OCI-LY7 (cell line): ENCODE data around the gene COL4A3. TPM values are rescaled to one million over a fixed set of nuclear protein-coding genes. Genes with fewer than 3 reads are reported as not detected.

Source experiments
- BruUV-seq: library from RNA; stranded (reverse); fragments of 400-500 nt; replicated peaks from 2 replicates; lab custom pipeline; 2021; lab: Mats Ljungman, UMichigan
- CTCF ChIA-PET: fragments of 300-600 bp; sonication (Branson Sonifier 250); formaldehyde crosslinking; loops from one replicate; lab custom pipeline; 2022; ENCODE audit warnings: antibody characterized with exemption; ENCODE audit not compliant: unreplicated experiment; lab: Charles Lee
- POLR2A ChIA-PET: fragments of 300-600 bp; sonication (Branson Sonifier 250); formaldehyde crosslinking; loops from one replicate; lab custom pipeline; 2022; ENCODE audit warnings: antibody characterized with exemption; lab: Charles Lee
- DNase-seq: peaks from one replicate; pipeline ENCODE4 v3.0.0-alpha.2; 2015; ENCODE audit warnings: low spot score
- H2AFZ ChIP-seq: fragments of 200-600 bp; sonication (generic), shearing (Covaris generic); 2 replicates; pipeline ENCODE4 v1.6.1; 2014; ENCODE audit warnings: mild to moderate bottlenecking, antibody characterized with exemption, low read length, moderate library complexity
- H3K27ac ChIP-seq: fragments of 200-600 bp; sonication (generic); 2 replicates; pipeline ENCODE4 v1.5.1; 2014; ENCODE audit warnings: mixed run types, low read depth, mild to moderate bottlenecking, moderate library complexity, low read length, inconsistent platforms; ENCODE audit not compliant: poor library complexity, severe bottlenecking
- H3K36me3 ChIP-seq: fragments of 200-600 bp; sonication (generic); 2 replicates; pipeline ENCODE4 v1.6.1; 2014; ENCODE audit warnings: mild to moderate bottlenecking, antibody characterized with exemption, low read length, moderate library complexity, mixed read lengths; ENCODE audit not compliant: insufficient read depth
- H3K4me1 ChIP-seq: fragments of 200-600 bp; sonication (generic); 2 replicates; pipeline ENCODE4 v1.5.1; 2014; ENCODE audit warnings: mild to moderate bottlenecking, low read length; ENCODE audit not compliant: insufficient read depth, poor library complexity, severe bottlenecking
- H3K4me2 ChIP-seq: fragments of 200-600 bp; sonication (generic); 2 replicates; pipeline ENCODE4 v1.6.1; 2014; ENCODE audit warnings: mild to moderate bottlenecking, low read length
- H3K4me3 ChIP-seq: fragments of 200-600 bp; sonication (generic); 2 replicates; pipeline ENCODE4 v1.5.1; 2014; ENCODE audit warnings: mild to moderate bottlenecking, low read depth, low read length; ENCODE audit not compliant: poor library complexity, severe bottlenecking
- H3K79me2 ChIP-seq: fragments of 200-600 bp; sonication (generic); 2 replicates; pipeline ENCODE4 v1.6.1; 2016; ENCODE audit warnings: low read depth, mild to moderate bottlenecking, low read length, moderate library complexity, mixed read lengths; ENCODE audit not compliant: insufficient read depth
- H3K9me2 ChIP-seq: fragments of 200-600 bp; sonication (generic); 2 replicates; pipeline ENCODE4 v1.6.1; 2016; ENCODE audit warnings: mild to moderate bottlenecking, low read length, mixed read lengths; ENCODE audit not compliant: insufficient read depth
- H3K9me3 ChIP-seq: fragments of 200-600 bp; sonication (generic); 2 replicates; pipeline ENCODE4 v1.6.1; 2014; ENCODE audit warnings: mild to moderate bottlenecking, mixed run types, low read length, mixed read lengths
- H4K20me1 ChIP-seq: fragments of 200-600 bp; sonication (generic); 2 replicates; pipeline ENCODE4 v1.6.1; 2014; ENCODE audit warnings: mild to moderate bottlenecking, antibody characterized with exemption, low read length, moderate library complexity, mixed read lengths; ENCODE audit not compliant: insufficient read depth
- CTCF ChIP-seq: fragments of 200-600 bp; sonication (generic); conservative IDR thresholded peaks from 2 replicates; pipeline ENCODE4 v1.5.1; 2014; ENCODE audit warnings: mild to moderate bottlenecking, antibody characterized with exemption, low read length, moderate library complexity, mixed read lengths
- EZH2phosphoT487 ChIP-seq: fragments of 200-600 bp; sonication (generic); IDR thresholded peaks from 2 replicates; pipeline ENCODE4 v1.6.1; 2018; ENCODE audit warnings: low read depth, borderline replicate concordance, mild to moderate bottlenecking, mixed run types, antibody characterized with exemption, low read length, moderate library complexity, mixed read lengths
- intact Hi-C: fragments of 100-400 bp; cut with micrococcal nuclease; formaldehyde crosslinking; loops from one replicate; pipeline ENCODE4 v1.10.0; 2022; ENCODE audit not compliant: unreplicated experiment
- total RNA-seq, 2 experiments: library from RNA; depleted of rRNA in 1 of 2; stranded (reverse); fragments of >200 nt in 1 of 2; shearing (Covaris generic) in 1 of 2; gene quantifications; 2 replicates each; pipeline ENCODE4 v1.2.3, GENCODE V29; 2014 to 2022

Gene COL4A3
- total RNA-seq, 2 experiments from 2014 or later, result 0.06 to 10.9 TPM

- intact Hi-C loops, result no loop called here
- Histone ChIP-seq H4K20me1 (no peaks in the 10 kb centered on the region), H3K36me3 (peaks cover 14% of the 10 kb centered on the region), H3K4me2 (no peak overlapping the region), H3K4me1 (no peaks in the 10 kb centered on the region), H3K9me2 (no peaks in the 10 kb centered on the region), H3K79me2 (no peaks in the 10 kb centered on the region), H2AFZ (no peak overlapping the region), H3K4me3 (no peak overlapping the region), H3K27ac (no peak overlapping the region), H3K9me3 (no peaks in the 10 kb centered on the region)
- ChIA-PET POLR2A (no interaction called here), CTCF (no interaction called here)
- BruUV-seq, result no TSS peak
- DNase-seq, result no peak
- no peak for TF ChIP-seq EZH2phosphoT487
- TF ChIP-seq CTCF, result peak; percentile 58
Measured at GRCh38 chr2:227363756-227364155, 199.3 kb downstream of the COL4A3 start.

Other genes with a start within 250 kb of the COL4A3 start
- 0.10 and 0.16 TPM in 2 replicates for gene COL4A4, start 419 bp upstream of the COL4A3 start, total RNA-seq (2014; rRNA removed; shearing (Covaris generic))
- 5.5 and 7.0 TPM in 2 replicates for gene COL4A4, start 419 bp upstream of the COL4A3 start, total RNA-seq (2022)
- gene MFF, start 160.6 kb downstream of the COL4A3 start, total RNA-seq (2014; rRNA removed; shearing (Covaris generic)), result 64.4 and 66.6 TPM in 2 replicates
- gene MFF, start 160.6 kb downstream of the COL4A3 start, total RNA-seq (2022), result 72.1 and 76.4 TPM in 2 replicates
- not detected in 2 replicates for gene TM4SF20, start 214.7 kb downstream of the COL4A3 start, total RNA-seq (2014; rRNA removed; shearing (Covaris generic))
- gene TM4SF20, start 214.7 kb downstream of the COL4A3 start, total RNA-seq (2022), result not detected in 2 replicates
- gene SCYGR1, start 223.3 kb downstream of the COL4A3 start, total RNA-seq (2014; rRNA removed; shearing (Covaris generic)), result not detected in 2 replicates
- not detected in 2 replicates for gene SCYGR1, start 223.3 kb downstream of the COL4A3 start, total RNA-seq (2022)